ENCODE data around the gene CCNF.
"Not testable (repeated sequence)": the region's sequence is repeated elsewhere in the genome, so short reads cannot be mapped to it uniquely, and the experiment has no call there.

Gene CCNF

GRCh38 chr16:2476741-2477140 lies 47.5 kb downstream of the CCNF start:
- no peaks in the 10 kb centered on the region for H3K79me2 ChIP-seq (ENCODE audit: insufficient read depth, low read length)
- H3K4me3 ChIP-seq (ENCODE audit: low read depth, low read length, poor library complexity, severe bottlenecking): no peak overlapping the region
- H3K27ac ChIP-seq (ENCODE audit: low read depth, low read length, poor library complexity, severe bottlenecking): no peak overlapping the region
- no peak for TF ChIP-seq CTCF (IDR thresholded peaks at IDR 0.05; ENCODE audit: low read length)
- TF ChIP-seq EZH2 (IDR thresholded peaks at IDR 0.05; ENCODE audit: borderline replicate concordance, low read length): no peak
- no peaks in the 10 kb centered on the region for H3K9me3 ChIP-seq (ENCODE audit: low read length)
- H3K4me1 ChIP-seq (ENCODE audit: insufficient read depth, low read length, severe bottlenecking): peaks cover 25% of the 10 kb centered on the region
- peaks cover 17% of the 10 kb centered on the region for H3K27me3 ChIP-seq (ENCODE audit: insufficient read depth, low read length)
- no peak overlapping the region for H2AFZ ChIP-seq (ENCODE audit: low read length)
- no peaks in the 10 kb centered on the region for H3F3A ChIP-seq (ENCODE audit: insufficient read depth, low read length)
- no peaks in the 10 kb centered on the region for H4K20me1 ChIP-seq (ENCODE audit: insufficient read depth, low read length)
- H3K36me3 ChIP-seq (ENCODE audit: insufficient read depth, low read length): no peaks in the 10 kb centered on the region
- no peak overlapping the region for H3K9ac ChIP-seq (ENCODE audit: low read length)
- H3K9me2 ChIP-seq (ENCODE audit: low read depth, low read length): no peaks in the 10 kb centered on the region
- H3K4me2 ChIP-seq (ENCODE audit: low read length): no peak overlapping the region

- H3K9me2 ChIP-seq (ENCODE audit: low read depth, low read length): no peaks in the 10 kb centered on the region
- TF ChIP-seq CTCF (IDR thresholded peaks at IDR 0.05; ENCODE audit: low read length): no peak
- no peak for TF ChIP-seq EZH2 (IDR thresholded peaks at IDR 0.05; ENCODE audit: borderline replicate concordance, low read length)
- no peak overlapping the region for H2AFZ ChIP-seq (ENCODE audit: low read length)
- H3K79me2 ChIP-seq (ENCODE audit: insufficient read depth, low read length): no peaks in the 10 kb centered on the region
- H3K4me2 ChIP-seq (ENCODE audit: low read length): no peak overlapping the region
- peaks cover 12% of the 10 kb centered on the region; the same call in 1 of the 2 replicates for H3K27me3 ChIP-seq (ENCODE audit: insufficient read depth, low read length)
- H3K36me3 ChIP-seq (ENCODE audit: insufficient read depth, low read length): no peaks in the 10 kb centered on the region
- H3F3A ChIP-seq (ENCODE audit: insufficient read depth, low read length): no peaks in the 10 kb centered on the region
- no peaks in the 10 kb centered on the region for H3K9me3 ChIP-seq (ENCODE audit: low read length)
- H3K9ac ChIP-seq (ENCODE audit: low read length): no peak overlapping the region
- peaks cover 21% of the 10 kb centered on the region for H3K4me1 ChIP-seq (ENCODE audit: insufficient read depth, low read length, severe bottlenecking)
- H3K27ac ChIP-seq (ENCODE audit: low read depth, low read length, poor library complexity, severe bottlenecking): no peak overlapping the region
- H3K4me3 ChIP-seq (ENCODE audit: low read depth, low read length, poor library complexity, severe bottlenecking): no peak overlapping the region
- H4K20me1 ChIP-seq (ENCODE audit: insufficient read depth, low read length): no peaks in the 10 kb centered on the region
Observed at GRCh38 chr16:2477327-2477726, 48.1 kb downstream of the CCNF start.

GRCh38 chr16:2478279-2478678 lies 49.0 kb downstream of the CCNF start:
- peaks cover 18% of the 10 kb centered on the region for H3K4me1 ChIP-seq (ENCODE audit: insufficient read depth, low read length, severe bottlenecking)
- H3K27me3 ChIP-seq (ENCODE audit: insufficient read depth, low read length): peaks cover 2% of the 10 kb centered on the region; the same call in 1 of the 2 replicates
- H3K79me2 ChIP-seq (ENCODE audit: insufficient read depth, low read length): no peaks in the 10 kb centered on the region
- no peak overlapping the region for H3K9ac ChIP-seq (ENCODE audit: low read length)
- no peak overlapping the region for H3K4me2 ChIP-seq (ENCODE audit: low read length)
- no peaks in the 10 kb centered on the region for H4K20me1 ChIP-seq (ENCODE audit: insufficient read depth, low read length)
- TF ChIP-seq EZH2 (IDR thresholded peaks at IDR 0.05; ENCODE audit: borderline replicate concordance, low read length) (no peak), CTCF (IDR thresholded peaks at IDR 0.05; ENCODE audit: low read length) (no peak)
- H2AFZ ChIP-seq (ENCODE audit: low read length): no peak overlapping the region
- no peaks in the 10 kb centered on the region for H3K9me2 ChIP-seq (ENCODE audit: low read depth, low read length)
- H3K27ac ChIP-seq (ENCODE audit: low read depth, low read length, poor library complexity, severe bottlenecking): no peak overlapping the region
- no peaks in the 10 kb centered on the region for H3F3A ChIP-seq (ENCODE audit: insufficient read depth, low read length)
- no peaks in the 10 kb centered on the region for H3K9me3 ChIP-seq (ENCODE audit: low read length)
- no peaks in the 10 kb centered on the region for H3K36me3 ChIP-seq (ENCODE audit: insufficient read depth, low read length)
- no peak overlapping the region for H3K4me3 ChIP-seq (ENCODE audit: low read depth, low read length, poor library complexity, severe bottlenecking)

GRCh38 chr16:2479996-2480395 lies 50.7 kb downstream of the CCNF start:
- H3K79me2 ChIP-seq (ENCODE audit: insufficient read depth, low read length); H3F3A ChIP-seq (ENCODE audit: insufficient read depth, low read length); H2AFZ ChIP-seq (ENCODE audit: low read length); H3K36me3 ChIP-seq (ENCODE audit: insufficient read depth, low read length); H3K9me2 ChIP-seq (ENCODE audit: low read depth, low read length); H3K9ac ChIP-seq (ENCODE audit: low read length); H3K4me1 ChIP-seq (ENCODE audit: insufficient read depth, low read length, severe bottlenecking); H3K27ac ChIP-seq (ENCODE audit: low read depth, low read length, poor library complexity, severe bottlenecking); H3K9me3 ChIP-seq (ENCODE audit: low read length); H4K20me1 ChIP-seq (ENCODE audit: insufficient read depth, low read length); H3K4me2 ChIP-seq (ENCODE audit: low read length); H3K4me3 ChIP-seq (ENCODE audit: low read depth, low read length, poor library complexity, severe bottlenecking); H3K27me3 ChIP-seq (ENCODE audit: insufficient read depth, low read length): not testable (repeated sequence)
